Measurements from ENCODE around the gene CATSPERZ. TPM values are rescaled to one million over a fixed set of nuclear protein-coding genes. Genes with fewer than 3 reads are reported as not detected.
A peak's percentile ranks its signal among the peaks of the same experiment; 100 is the strongest.

Gene CATSPERZ
- total and polyA plus RNA-seq, 9 of the 15 experiments (the other 6 are each of a cell fraction or from before 2014, with no cell fraction given): 0.86 to 8.5 (median 3.5) TPM

DNA sequence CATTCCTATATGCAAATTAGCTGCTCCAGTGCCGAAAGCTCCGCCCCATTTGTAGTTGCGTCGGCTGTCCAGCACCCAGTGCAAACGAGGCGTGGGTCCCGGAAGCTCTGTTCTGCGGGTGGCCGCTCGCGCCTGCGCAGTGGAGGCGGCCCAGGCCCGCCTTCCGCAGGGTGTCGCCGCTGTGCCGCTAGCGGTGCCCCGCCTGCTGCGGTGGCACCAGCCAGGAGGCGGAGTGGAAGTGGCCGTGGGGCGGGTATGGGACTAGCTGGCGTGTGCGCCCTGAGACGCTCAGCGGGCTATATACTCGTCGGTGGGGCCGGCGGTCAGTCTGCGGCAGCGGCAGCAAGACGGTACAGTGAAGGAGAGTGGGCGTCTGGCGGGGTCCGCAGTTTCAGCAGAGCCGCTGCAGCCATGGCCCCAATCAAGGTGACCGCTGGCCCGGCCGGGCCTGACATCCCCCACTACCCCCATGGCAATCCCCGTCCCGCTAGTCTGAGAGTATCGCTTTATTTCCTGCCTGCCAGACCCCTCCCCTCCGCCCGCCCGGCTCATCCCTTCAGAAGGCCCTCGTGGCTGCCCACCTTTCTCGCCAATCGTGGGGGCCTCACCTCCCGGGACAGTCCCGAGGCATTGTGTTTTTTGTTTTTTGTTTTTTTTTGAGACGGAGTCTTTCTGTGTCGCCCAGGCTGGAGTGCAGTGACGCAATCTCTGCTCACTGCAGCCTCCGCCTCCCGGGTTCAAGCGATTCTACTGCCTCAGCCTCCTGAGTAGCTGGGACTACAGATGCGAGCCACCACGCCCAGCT, 18.0 kb downstream of the CATSPERZ start, which contains the start of gene PRDX5 (continued):
- TF ChIP-seq, protein P1, sequence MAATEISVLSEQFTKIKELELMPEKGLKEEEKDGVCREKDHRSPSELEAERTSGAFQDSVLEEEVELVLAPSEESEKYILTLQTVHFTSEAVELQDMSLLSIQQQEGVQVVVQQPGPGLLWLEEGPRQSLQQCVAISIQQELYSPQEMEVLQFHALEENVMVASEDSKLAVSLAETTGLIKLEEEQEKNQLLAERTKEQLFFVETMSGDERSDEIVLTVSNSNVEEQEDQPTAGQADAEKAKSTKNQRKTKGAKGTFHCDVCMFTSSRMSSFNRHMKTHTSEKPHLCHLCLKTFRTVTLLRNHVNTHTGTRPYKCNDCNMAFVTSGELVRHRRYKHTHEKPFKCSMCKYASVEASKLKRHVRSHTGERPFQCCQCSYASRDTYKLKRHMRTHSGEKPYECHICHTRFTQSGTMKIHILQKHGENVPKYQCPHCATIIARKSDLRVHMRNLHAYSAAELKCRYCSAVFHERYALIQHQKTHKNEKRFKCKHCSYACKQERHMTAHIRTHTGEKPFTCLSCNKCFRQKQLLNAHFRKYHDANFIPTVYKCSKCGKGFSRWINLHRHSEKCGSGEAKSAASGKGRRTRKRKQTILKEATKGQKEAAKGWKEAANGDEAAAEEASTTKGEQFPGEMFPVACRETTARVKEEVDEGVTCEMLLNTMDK (IDR thresholded peaks at IDR 0.05; ENCODE audit: borderline replicate concordance, insufficient read depth, low read depth, low read length, poor library complexity, severe bottlenecking): peak; percentile 84
- TF ChIP-seq TRIM28 (IDR thresholded peaks at IDR 0.05) (peak; percentile 45; the same call in 1 of the 2 replicates), POLR3G (IDR thresholded peaks at IDR 0.05; ENCODE audit: extremely low read depth, insufficient read length, insufficient replicate concordance) (no peak), EGR1 (conservative IDR thresholded peaks at IDR 0.05) (peak; percentile 47; the same call in 1 of the 2 replicates), ELF2 (CRISPR knock-in tag; IDR thresholded peaks at IDR 0.05) (0 out of 2 replicates have a peak, but pooled peaks have one; percentile 15), HDAC1 (IDR thresholded peaks at IDR 0.05) (peak in 1 of 2 experiments; percentile 59; a peak in 2 of 4 replicates), SLC30A9 (CRISPR knock-in tag; IDR thresholded peaks at IDR 0.05) (no peak), RBM25 (IDR thresholded peaks at IDR 0.05; ENCODE audit: low read depth, low read length, severe bottlenecking) (no peak), HDAC2 (IDR thresholded peaks at IDR 0.05) (peak; percentile 17; the same call in 1 of the 2 replicates), CBX1 (IDR thresholded peaks at IDR 0.05; ENCODE audit: low read depth) (peak; percentile 90), HDAC3 (IDR thresholded peaks at IDR 0.05; ENCODE audit: borderline replicate concordance, partially characterized antibody) (no peak), SUPT5H (IDR thresholded peaks at IDR 0.05) (peak; percentile 77), ZC3H11A (IDR thresholded peaks at IDR 0.05; ENCODE audit: low read depth, low read length) (peak; percentile 53; the same call in 1 of the 2 replicates)
- TF ChIP-seq, protein P2, sequence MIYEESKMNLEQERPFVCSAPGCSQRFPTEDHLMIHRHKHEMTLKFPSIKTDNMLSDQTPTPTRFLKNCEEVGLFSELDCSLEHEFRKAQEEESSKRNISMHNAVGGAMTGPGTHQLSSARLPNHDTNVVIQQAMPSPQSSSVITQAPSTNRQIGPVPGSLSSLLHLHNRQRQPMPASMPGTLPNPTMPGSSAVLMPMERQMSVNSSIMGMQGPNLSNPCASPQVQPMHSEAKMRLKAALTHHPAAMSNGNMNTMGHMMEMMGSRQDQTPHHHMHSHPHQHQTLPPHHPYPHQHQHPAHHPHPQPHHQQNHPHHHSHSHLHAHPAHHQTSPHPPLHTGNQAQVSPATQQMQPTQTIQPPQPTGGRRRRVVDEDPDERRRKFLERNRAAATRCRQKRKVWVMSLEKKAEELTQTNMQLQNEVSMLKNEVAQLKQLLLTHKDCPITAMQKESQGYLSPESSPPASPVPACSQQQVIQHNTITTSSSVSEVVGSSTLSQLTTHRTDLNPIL (CRISPR knock-in tag; IDR thresholded peaks at IDR 0.05): no peak
- TF ChIP-seq, protein P3, sequence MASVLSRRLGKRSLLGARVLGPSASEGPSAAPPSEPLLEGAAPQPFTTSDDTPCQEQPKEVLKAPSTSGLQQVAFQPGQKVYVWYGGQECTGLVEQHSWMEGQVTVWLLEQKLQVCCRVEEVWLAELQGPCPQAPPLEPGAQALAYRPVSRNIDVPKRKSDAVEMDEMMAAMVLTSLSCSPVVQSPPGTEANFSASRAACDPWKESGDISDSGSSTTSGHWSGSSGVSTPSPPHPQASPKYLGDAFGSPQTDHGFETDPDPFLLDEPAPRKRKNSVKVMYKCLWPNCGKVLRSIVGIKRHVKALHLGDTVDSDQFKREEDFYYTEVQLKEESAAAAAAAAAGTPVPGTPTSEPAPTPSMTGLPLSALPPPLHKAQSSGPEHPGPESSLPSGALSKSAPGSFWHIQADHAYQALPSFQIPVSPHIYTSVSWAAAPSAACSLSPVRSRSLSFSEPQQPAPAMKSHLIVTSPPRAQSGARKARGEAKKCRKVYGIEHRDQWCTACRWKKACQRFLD (CRISPR knock-in tag; IDR thresholded peaks at IDR 0.05): 0 out of 2 replicates have a peak, but pooled peaks have one; percentile 34
- TF ChIP-seq, protein P4, sequence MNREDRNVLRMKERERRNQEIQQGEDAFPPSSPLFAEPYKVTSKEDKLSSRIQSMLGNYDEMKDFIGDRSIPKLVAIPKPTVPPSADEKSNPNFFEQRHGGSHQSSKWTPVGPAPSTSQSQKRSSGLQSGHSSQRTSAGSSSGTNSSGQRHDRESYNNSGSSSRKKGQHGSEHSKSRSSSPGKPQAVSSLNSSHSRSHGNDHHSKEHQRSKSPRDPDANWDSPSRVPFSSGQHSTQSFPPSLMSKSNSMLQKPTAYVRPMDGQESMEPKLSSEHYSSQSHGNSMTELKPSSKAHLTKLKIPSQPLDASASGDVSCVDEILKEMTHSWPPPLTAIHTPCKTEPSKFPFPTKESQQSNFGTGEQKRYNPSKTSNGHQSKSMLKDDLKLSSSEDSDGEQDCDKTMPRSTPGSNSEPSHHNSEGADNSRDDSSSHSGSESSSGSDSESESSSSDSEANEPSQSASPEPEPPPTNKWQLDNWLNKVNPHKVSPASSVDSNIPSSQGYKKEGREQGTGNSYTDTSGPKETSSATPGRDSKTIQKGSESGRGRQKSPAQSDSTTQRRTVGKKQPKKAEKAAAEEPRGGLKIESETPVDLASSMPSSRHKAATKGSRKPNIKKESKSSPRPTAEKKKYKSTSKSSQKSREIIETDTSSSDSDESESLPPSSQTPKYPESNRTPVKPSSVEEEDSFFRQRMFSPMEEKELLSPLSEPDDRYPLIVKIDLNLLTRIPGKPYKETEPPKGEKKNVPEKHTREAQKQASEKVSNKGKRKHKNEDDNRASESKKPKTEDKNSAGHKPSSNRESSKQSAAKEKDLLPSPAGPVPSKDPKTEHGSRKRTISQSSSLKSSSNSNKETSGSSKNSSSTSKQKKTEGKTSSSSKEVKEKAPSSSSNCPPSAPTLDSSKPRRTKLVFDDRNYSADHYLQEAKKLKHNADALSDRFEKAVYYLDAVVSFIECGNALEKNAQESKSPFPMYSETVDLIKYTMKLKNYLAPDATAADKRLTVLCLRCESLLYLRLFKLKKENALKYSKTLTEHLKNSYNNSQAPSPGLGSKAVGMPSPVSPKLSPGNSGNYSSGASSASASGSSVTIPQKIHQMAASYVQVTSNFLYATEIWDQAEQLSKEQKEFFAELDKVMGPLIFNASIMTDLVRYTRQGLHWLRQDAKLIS (CRISPR knock-in tag; IDR thresholded peaks at IDR 0.05): 0 out of 2 replicates have a peak, but pooled peaks have one; percentile 4
